HG02571 (cell line): ENCODE data around the gene SOD2.
"Not testable (repeated sequence)": the region's sequence is repeated elsewhere in the genome, so short reads cannot be mapped to it uniquely, and the experiment has no call there.

Experiments
- ATAC-seq: cut with Tn5 transposase; IDR thresholded peaks from one replicate; pipeline ENCODE4 v1.9.1; 2021; ENCODE audit warnings: mild to moderate bottlenecking, moderate library complexity; ENCODE audit not compliant: unreplicated experiment

Gene SOD2

DNA sequence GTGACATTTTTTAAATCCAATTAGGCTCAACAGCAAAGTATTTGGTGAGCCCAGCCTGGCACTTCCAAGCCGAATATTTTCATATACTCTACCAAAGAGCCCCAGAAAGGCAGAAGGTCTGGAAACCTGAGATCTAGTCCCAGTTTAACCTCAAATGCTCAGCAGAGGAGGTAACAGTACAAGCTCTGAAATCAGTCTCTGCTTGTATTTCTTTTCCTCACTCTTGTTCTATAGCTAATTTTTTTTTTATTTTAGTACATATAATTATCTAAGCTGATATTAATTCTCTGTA, 9.1 kb downstream of the SOD2 start:
- no peak for ATAC-seq

DNA sequence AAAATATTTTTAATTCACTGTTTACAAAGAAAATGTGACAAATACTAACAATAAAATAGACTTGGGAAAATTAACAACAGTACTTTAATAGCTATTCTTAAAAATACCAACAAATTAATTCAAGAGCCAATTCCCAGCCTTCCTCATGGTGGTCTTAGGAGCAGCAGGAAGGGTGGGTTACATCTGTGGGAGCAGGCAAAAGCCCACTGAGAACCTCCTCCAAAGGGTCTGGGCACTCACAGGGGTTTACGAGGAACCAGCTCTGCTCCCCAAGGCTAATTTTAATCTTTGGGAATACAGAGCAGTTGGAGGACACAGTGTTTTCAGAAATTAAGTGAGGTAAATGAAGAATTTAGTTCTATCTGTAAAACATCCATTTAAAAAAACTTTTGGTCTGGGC, 10.2 kb downstream of the SOD2 start:
- no peak for ATAC-seq

DNA sequence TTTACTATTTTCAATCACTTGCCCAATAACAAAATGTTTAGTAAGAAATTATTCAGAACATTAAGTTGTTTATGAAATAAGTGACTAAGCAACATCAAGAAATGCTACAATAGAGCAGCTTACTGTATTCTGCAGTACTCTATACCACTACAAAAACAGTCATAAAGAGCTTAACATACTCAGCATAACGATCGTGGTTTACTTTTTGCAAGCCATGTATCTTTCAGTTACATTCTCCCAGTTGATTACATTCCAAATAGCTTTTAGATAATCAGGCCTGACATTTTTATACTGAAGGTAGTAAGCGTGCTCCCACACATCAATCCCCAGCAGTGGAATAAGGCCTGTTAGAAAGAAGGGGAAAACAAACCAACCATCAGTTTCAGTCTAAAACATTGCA, 10.7 kb downstream of the SOD2 start:
- ATAC-seq: no peak

DNA sequence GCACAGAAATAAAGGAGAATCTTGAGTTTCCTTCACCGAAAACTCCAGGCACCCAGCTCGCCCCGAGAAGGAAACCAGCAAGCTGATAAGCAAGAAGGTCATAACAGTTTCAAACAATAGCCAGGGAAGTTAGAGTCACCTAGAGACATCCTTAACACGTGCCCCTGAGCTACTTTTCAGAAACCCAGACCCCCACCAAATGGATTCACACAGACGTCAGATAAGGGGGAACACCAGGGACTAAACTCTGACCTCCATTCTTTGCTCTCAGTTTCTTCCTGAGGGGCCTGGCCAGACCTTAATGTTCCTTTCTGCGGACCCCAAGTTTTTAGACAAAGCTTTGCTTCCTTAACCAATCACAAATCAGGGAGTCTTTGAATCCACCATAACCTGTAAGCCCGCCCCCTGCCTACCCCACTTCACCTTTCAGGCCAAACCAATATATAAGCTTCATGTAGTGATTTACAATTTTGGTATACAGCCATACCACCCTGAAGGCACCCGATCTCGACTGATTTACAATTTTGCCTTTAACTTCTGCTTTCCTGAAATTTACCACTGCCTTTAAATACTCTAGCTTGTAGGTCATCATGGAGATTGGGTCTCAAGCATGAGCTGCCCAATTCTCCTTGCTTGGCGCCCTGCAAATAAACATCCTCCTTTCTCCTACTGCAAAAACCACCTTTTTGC, 11.7 kb downstream of the SOD2 start:
- no peak for ATAC-seq

DNA sequence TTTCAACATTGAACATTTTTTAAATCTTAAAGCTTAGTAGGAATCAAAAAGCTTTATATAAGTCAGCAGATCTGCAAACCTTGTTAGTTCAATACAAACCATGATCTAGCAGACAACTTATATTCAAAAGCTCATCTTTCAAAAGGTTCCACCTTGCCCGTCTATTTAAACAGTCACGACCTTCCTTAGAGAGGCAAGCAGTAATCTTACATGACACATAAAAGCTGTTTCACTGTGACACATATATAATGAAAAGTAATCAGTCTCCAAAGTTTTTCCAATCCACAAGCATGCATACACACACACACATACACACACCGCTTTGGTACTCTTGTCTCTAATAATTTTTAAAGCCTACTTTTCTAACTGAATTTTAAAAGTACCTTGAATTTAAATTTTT, 12.9 kb downstream of the SOD2 start:
- ATAC-seq: no peak

DNA sequence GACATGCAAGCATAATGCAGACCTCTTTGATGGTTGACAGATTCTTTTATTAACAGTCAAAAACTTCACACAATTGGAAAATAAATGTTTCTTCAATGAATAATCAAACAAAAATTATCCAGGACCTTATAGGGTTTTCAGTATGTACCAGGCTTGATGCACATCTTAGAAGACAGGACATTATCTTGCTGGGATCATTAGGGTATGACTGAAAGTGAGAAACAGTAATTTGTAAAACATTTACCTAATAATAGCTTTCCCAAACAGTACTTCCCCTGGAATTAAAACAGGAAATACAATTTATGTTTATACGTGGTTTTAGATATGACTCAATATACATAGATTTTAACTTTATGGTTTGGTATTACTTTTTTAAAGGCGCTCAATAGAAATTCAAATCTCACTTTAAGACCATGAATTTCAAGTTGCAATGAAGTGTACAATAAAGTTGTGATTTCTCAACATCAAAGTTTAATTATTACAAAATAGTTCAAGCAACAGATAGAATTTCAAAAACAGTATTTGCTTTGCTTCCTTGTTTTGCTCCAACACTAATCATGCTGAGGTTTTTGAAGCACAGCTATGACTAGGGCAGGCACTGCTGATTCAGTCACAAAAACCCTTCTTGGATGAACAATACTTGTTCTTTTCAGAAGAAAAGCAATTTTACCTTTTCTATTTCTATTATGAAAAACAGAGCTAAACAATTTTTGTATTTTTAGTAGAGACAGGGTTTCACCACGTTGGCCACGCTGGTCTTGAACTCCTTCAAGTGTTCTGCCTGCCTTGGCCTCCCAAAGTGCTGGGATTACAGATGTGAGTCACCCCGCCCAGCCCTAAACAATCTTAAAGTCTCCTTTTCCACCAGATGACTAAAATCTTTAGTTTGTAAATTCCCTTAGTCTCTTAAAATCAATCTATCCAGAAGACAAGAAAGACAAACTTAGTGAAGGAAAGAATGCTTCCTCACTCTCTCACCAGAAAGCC, 13.7 kb downstream of the SOD2 start:
- no peak for ATAC-seq

DNA sequence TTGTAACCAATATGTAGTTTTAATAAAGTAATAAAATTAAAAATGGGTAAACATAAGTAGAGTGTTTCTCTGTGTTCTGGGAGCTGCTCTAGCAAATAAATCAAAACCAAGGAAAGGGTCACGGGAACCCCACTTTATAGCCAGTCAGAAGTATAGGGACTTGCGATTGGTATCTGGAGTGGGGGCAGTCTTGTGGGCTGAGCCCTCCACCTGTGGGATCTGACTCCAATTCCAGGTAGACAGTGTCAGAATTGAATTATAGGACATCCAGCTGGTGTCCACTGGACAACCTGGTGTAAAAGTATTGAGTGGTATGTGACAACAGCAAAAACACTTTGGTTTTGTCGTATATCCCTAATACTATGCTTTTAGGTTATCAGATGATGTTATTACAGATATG, 14.5 kb downstream of the SOD2 start:
- ATAC-seq: no peak

DNA sequence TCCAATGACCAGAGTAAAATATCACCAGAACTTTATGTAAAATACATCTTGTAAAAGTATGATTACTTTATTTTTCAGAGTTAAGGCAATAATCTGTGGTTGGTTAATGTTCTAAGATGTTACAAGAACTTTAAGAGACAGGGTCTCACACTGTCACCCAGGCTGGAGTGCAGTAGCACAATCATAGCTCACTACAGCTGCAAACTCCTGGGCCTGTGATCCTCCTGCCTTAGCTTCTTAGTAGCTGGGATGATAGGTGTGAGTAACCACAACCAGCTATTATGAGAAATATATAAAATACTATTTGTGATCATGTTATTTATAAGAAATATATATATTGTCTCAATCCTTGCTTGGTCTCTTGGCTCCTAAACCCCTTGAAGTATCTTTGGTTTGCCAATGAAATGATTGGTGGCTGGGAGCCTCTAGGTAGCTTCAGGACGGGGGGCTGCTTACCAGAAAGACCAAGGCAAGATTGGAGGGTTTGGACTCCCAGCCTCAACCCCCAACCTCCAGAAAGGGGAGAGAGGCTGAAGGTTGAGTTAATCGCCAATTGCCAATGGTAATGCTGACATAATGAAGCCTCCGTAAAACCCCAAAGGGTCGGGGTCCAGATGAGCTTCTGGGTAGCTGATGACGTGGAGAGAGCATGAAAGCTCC, 15.4 kb downstream of the SOD2 start:
- ATAC-seq: no peak

DNA sequence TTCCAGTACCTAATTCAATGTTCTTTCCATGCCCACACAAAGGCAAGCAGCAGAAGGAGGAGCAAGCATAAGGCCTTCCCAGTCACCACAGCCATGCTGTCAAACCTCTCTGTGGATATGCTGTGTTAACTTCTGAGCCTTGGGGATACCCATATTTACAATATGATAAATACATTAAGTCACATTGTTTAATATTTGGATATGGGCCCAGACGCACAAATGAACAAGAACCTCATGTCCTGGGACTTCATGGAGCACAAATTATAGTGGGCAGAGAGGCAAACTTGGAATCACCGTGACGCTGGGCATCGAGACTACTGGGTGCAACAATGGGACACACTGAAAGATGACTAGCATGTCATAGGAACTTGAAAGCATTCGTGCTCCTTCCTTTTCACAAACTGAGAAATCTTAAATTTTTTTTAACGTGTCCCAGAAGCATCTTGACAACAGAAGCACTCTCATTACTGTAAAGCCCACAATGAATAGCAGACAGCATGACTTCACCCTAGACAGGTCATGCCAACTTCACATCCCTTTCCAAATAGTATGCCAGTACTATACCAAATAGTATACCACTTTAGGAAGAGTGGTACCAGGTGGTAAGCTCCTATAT, 16.0 kb downstream of the SOD2 start:
- ATAC-seq: no peak

DNA sequence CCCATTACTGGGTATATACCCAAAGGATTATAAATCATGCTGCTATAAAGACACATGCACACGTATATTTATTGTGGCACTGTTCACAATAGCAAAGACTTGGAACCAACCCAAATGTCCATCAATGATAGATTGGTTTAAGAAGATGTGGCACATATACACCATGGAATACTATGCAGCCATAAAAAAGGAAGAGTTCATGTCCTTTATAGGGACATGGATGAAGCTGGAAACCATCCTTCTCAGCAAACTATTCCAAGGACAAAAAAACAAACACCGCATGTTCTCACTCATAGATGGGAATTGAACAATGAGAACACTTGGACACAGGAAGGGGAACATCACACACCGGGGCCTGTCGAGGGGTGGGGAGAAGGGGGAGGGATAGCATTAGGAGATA, 16.8 kb downstream of the SOD2 start:
- not testable (repeated sequence) for ATAC-seq

DNA sequence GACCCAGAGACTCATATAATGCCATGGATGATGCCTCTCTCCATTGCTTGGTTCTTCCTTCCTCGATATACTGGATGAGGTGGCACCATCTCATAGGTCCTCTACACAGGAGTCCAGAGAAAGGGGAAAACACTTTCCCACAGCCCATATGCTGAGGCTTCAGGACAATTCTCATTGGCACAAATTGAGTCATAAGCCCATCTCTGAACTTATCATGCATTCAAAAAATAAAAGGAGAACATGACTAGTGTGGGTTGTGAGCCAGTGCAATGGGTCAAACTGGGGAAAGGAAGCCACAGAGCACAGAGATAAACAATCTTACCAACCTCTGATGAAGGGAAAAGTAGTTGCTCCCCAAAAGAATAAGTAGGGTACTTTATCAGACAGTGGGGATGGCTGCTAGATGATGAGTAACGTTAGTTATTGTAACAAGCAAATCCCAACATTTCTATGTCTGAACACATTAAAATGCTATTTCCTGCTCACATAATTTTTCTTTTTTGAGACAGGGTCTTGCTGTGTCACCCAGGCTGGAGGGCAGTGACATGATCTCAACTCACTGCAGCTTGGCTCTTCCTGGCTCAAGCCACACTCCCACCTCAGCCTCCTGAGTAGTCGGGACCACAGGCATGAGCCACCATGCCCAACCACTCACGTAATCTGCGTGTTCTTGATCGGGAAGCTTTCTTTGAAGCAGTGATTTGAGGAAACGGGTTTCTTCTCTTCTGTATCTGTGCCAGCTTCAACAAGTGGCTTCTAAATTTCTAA, 27.0 kb downstream of the SOD2 start:
- ATAC-seq: no peak

DNA sequence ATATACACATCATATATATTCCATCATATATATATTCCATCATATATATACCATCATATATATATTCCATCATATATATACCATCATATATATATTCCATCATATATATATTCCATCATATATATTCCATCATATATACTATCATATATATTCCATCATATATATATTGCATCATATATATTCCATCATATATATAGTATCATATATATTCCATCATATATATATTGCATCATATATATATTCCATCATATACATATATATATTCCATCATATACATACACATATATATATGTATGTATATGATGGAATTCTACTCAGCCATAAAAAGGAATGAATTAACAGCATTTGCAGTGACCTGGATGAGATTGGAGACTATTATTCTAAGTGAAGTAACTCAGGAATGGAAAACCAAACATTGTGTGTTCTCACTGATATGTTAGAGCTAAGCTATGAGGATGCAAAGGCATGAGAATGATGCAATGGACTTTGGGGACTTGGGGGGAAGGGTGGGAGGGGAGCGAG, 29.6 kb downstream of the SOD2 start:
- not testable (repeated sequence) for ATAC-seq

DNA sequence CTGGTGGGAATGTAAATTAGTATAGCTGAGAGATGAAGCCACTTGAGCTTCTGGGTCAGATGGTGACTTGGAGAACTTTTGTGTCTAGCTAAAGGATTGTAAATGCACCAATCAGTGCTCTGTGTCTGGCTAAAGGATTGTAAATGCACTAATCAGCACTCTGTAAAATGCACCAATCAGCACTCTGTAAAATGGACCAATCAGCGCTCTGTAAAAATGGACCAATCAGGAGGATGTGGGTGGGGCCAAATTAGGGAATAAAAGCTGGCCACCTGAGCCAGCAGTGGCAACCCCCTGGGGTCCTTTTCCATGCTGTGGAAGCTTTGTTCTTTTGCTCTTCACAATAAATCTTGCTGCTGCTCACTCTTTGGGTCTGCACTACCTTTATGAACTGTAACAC, 31.1 kb downstream of the SOD2 start:
- not testable (repeated sequence) for ATAC-seq

DNA sequence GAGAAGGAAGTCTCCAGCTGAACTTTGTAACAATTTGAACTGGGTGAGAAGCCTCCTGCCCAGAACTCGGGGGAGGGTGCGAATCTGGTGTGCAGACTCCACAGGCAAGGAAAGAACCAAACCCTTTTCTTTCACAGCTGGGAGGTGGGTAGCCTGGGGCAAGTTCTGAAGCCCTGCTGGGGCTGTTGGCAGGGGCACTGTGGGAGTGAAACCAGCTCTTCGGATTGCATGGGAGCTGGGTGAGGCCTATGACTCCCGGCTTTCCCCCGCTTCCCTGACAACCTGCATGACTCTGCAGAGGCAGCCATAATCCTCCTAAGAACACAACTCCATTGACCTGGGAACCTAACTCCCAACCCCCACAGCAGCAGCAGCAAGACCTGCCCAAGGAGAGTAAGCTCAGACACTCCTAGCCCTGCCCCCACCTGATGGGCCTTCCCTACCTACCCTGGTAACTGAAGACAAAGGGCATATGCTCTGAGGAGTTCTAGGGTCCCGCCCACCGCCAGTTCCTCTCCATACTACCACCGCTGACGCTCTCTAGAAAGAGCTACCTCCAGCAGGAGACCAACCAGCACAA, 37.5 kb downstream of the SOD2 start:
- no peak for ATAC-seq

DNA sequence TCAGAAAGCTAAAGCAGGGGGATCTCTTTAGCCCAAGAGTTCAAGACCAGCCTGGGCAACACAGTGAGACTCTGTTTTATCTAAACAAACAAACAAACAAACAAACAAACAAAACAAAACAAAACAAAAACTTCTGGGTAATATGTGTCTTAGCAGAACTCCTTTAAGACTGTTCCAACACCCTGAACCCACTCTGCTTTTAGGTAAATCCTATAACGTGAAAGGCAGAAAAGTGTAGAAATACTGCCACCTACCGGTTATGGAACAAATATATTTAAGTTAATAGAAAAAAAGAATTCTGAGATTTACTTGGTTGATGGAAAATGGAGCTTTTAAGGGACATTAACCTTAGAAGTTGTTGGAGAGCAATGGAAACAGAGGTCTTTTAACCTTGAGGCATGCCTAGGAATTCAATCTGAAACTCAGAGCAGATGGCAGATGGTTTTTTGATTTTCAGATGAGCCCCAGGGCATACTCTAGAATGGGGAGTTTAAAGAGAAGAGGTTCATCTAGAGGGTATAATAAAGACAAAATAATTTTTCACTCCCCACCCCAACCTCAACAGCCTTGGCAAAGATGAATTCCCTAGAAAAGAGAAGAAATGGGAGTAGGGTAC, 38.5 kb downstream of the SOD2 start:
- ATAC-seq: no peak

DNA sequence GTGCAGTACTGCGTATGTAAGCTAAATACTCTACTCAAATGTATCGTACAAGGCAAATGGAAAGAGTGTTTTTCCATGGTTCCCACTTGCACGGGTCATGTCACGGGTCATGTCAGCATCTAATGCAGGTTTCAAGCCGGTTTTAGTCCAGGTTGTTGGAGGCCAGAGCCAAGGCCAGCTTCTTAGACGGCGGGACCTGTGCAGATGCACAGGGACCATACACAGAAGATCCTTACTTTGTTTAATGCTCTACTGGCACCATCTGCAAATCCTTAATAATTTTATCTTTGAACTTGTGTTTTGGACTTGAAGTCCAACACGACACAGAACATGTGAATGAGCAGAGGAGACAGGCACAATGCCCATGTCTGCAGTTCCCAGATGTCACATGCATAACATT, 42.7 kb downstream of the SOD2 start:
- ATAC-seq: no peak

DNA sequence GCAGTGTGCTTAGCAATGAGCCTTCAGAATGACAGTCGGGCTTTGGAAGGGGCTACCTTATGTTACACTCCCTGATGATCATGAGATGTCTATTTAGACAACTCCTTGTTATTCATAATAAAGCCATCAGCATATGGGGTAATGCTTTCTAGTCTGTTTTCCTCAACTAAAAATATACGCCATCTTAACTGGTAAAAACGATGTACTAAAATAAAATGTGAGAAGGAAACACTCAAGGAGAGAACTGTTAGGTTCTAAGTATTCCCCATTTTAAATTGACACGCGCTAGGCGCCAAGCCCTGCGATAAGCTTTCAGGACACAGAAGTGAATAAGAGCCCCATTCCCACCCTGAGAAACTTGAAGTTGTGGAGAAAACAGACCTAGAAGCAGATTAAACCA, 43.6 kb downstream of the SOD2 start:
- ATAC-seq: no peak

DNA sequence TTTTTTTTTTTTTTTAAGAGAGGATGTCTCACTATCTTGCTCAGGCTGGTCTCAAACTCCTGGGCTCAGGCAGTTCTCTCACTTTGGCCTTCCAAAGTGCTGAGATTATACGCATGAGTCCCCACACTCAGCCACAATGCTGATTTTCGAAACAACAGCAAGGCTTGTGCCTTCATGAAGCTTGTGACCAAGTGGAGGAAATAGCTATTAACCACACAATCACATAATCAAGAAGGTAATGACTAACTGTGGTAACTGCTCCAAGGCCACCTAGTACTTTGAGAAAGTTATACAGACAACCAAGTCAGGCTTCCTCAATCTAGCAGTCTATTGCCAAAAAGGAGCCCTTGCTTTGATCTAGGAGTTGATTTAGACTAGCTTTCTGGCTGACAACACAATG, 46.3 kb downstream of the SOD2 start:
- ATAC-seq: no peak

DNA sequence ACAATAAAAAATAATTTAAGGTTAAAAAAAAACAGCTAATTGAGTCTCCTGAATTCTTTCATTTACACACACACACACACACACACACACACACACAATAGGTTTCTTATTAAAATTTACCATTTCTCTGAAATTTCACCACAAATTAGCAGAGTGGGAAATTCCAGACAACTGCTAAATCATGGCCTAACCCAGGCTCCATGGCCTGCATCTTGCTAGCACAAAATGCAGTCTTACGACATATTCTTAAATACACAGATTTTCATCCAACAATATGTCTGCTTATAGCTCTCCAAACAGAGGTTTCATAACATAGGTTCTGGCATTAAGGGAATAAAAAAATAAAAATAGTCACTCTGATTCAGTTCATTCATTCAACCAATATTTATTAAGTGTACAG, 46.9 kb downstream of the SOD2 start:
- no peak for ATAC-seq

DNA sequence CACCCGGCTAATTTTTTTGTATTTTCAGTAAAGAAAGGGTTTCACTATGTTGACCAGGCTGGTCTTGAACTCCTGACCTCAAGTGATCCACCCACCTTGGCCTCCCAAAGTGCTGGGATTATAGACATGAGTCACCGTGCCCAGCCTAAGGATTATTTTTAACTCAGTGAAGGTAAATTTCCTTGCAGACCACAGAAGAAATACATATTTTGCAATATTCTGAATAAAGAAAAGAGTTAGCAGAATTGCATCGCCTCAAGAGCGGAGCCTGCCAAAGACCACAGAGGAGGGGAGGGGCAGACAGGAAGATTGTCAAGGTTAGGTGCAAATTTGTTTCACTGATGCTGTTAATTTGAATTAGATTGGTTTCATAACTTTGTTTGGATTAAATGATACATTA, 47.4 kb downstream of the SOD2 start:
- ATAC-seq: no peak
